Bronchial epithelial cell (primary cell): Measurements from ENCODE around the gene LAMB4. TPM values are rescaled to one million over a fixed set of nuclear protein-coding genes. Genes with fewer than 3 reads are reported as not detected.

ENCODE experiments used
- DNase-seq: peaks from one replicate; pipeline ENCODE4 v3.0.0-alpha.2; 2010; ENCODE audit warnings: low read depth
- FAIRE-seq: peaks from 2 replicates; lab custom pipeline; 2011; peaks lifted over from hg19 to GRCh38; lab: Jason Lieb, UNC
- H3K27me3 ChIP-seq: 2 replicates; pipeline ENCODE4 v1.5.1; 2011; ENCODE audit warnings: low read length; ENCODE audit not compliant: control insufficient read depth, insufficient read depth
- H3K36me3 ChIP-seq: 2 replicates; pipeline ENCODE4 v1.5.1; 2011; ENCODE audit warnings: low read length; ENCODE audit not compliant: control insufficient read depth, insufficient read depth
- H3K4me3 ChIP-seq: 2 replicates; pipeline ENCODE4 v1.5.1; 2011; ENCODE audit warnings: mild to moderate bottlenecking, low read depth, low read length, control low read depth
- CTCF ChIP-seq: IDR thresholded peaks from 2 replicates; pipeline ENCODE4 v1.5.1; 2011; ENCODE audit warnings: mild to moderate bottlenecking, moderate library complexity, low read length, control low read depth, inconsistent platforms; ENCODE audit not compliant: insufficient read depth, severe bottlenecking
- total RNA-seq: library from RNA; depleted of rRNA; stranded (reverse); fragments of >200 nt; gene quantifications from 2 replicates; pipeline ENCODE4 v1.2.1, GENCODE V29; 2014

The LAMB4 gene
- total RNA-seq, 1 donor from 2014 or later = under 0.01 TPM

GRCh38 chr7:108062250-108063014, 67.7 kb downstream of the LAMB4 start:
- no peak for FAIRE-seq
- H3K36me3 ChIP-seq = no peaks in the 10 kb centered on the region
- no peaks in the 10 kb centered on the region for H3K27me3 ChIP-seq
- peak; percentile 81 for DNase-seq
- H3K4me3 ChIP-seq = no peak overlapping the region
- TF ChIP-seq CTCF = no peak

- no peak for TF ChIP-seq CTCF
- no peak overlapping the region for H3K4me3 ChIP-seq
- FAIRE-seq = no peak
- no peak for DNase-seq
- H3K36me3 ChIP-seq = no peaks in the 10 kb centered on the region
- H3K27me3 ChIP-seq = no peaks in the 10 kb centered on the region
Measured at GRCh38 chr7:108059526-108059925, 70.6 kb downstream of the LAMB4 start.

- no peak for DNase-seq
- no peaks in the 10 kb centered on the region for H3K36me3 ChIP-seq
- no peak for FAIRE-seq
- H3K27me3 ChIP-seq = no peaks in the 10 kb centered on the region
- TF ChIP-seq CTCF = no peak
- H3K4me3 ChIP-seq = no peak overlapping the region
Measured at GRCh38 chr7:108057951-108058481, 72.1 kb downstream of the LAMB4 start.

- FAIRE-seq = no peak
- H3K27me3 ChIP-seq = no peaks in the 10 kb centered on the region
- no peak overlapping the region for H3K4me3 ChIP-seq
- no peak for TF ChIP-seq CTCF
- DNase-seq = no peak
- no peaks in the 10 kb centered on the region for H3K36me3 ChIP-seq
Measured at GRCh38 chr7:108055611-108056021, 74.5 kb downstream of the LAMB4 start.

GRCh38 chr7:108054537-108054936, 75.6 kb downstream of the LAMB4 start:
- DNase-seq (peak; percentile 51), FAIRE-seq (no peak)
- Histone ChIP-seq H3K36me3 (no peaks in the 10 kb centered on the region), H3K4me3 (no peak overlapping the region), H3K27me3 (no peaks in the 10 kb centered on the region)
- TF ChIP-seq CTCF = no peak
